Breast epithelium (tissue), 4 donors: ENCODE measurements around the gene GRIK5. TPM values are rescaled to one million over a fixed set of nuclear protein-coding genes. Genes with fewer than 3 reads are reported as not detected.

Experiments used
- DNase-seq, 2 donors: peaks; one replicate each; pipeline ENCODE4 v3.0.0-alpha.2; 2019; ENCODE audit warnings: low spot score in 2 of 2
- H3K27ac ChIP-seq, 2 donors: fragments of 200-600 bp; sonication (generic) in 1 of 2; one replicate each; pipeline ENCODE4 v1.5.1; 2016 to 2019; ENCODE audit warnings: mild to moderate bottlenecking in 1 of 2
- H3K27me3 ChIP-seq, 2 donors: fragments of 200-600 bp; sonication (generic) in 1 of 2; one replicate each; pipeline versions ENCODE4 v1.5.1 to v1.6.0; 2017 to 2019; ENCODE audit warnings: control low read depth in 1 of 2, mild to moderate bottlenecking in 1 of 2
- H3K36me3 ChIP-seq: fragments of 200-600 bp; one replicate; pipeline ENCODE4 v1.5.1; 2019
- H3K4me1 ChIP-seq, 2 donors: fragments of 200-600 bp; sonication (generic); one replicate each; pipeline ENCODE4 v1.5.1; 2016 to 2019; ENCODE audit warnings: control low read depth in 1 of 2
- H3K4me3 ChIP-seq, 3 donors: fragments of 200-600 bp; sonication (generic); 1 replicate in 2 of 3; 2 replicates in 1 of 3; pipeline ENCODE4 v1.5.1; 2016 to 2019; ENCODE audit warnings: mild to moderate bottlenecking in 3 of 3, moderate library complexity in 2 of 3
- H3K9me3 ChIP-seq, 2 donors: fragments of 200-600 bp; sonication (generic) in 1 of 2; one replicate each; pipeline ENCODE4 v1.5.1; 2016 to 2019; ENCODE audit warnings: control low read depth in 1 of 2
- CTCF ChIP-seq, 3 donors: fragments of 450-650 bp; IDR thresholded peaks; one replicate each; pipeline ENCODE4 v1.5.1; 2016 to 2017; ENCODE audit warnings: antibody characterized with exemption in 3 of 3, mild to moderate bottlenecking in 3 of 3, moderate library complexity in 3 of 3
- POLR2A ChIP-seq: fragments of 450-650 bp; IDR thresholded peaks from one replicate; pipeline ENCODE4 v1.6.1; 2016; ENCODE audit warnings: antibody characterized with exemption, mild to moderate bottlenecking, moderate library complexity
- POLR2AphosphoS5 ChIP-seq, 3 donors: sonication (generic); formaldehyde crosslinking; IDR thresholded peaks; one replicate each; pipeline ENCODE4 v1.6.1; 2017; ENCODE audit warnings: antibody characterized with exemption in 3 of 3
- intact Hi-C: fragments of 100-400 bp; cut with DNase I; formaldehyde crosslinking; loops from one replicate; pipeline ENCODE4 v1.15.1; 2023; ENCODE audit warnings: low total_unique reads
- total RNA-seq, 3 donors: library from RNA; depleted of rRNA; stranded (reverse); fragments of >200 nt; gene quantifications; one replicate each; pipeline ENCODE4 v1.1.0, GENCODE V29; 2016

Gene GRIK5
- total RNA-seq, 3 donors from 2014 or later = 1.6 to 1.9 TPM; not detected in 1

- no peak for DNase-seq
- no peak overlapping the region for H3K27ac ChIP-seq
These were observed 81.1 kb downstream of the GRIK5 start for GRCh38 chr19:41988947-41989346.

GRCh38 chr19:41987141-41987860 lies 82.7 kb downstream of the GRIK5 start:
- intact Hi-C loops = no loop called here
- no peak overlapping the region for H3K27ac ChIP-seq
- no peak overlapping the region for H3K4me3 ChIP-seq
- peaks cover 3 to 24% of the 10 kb centered on the region in 2 donors for H3K27me3 ChIP-seq
- TF ChIP-seq CTCF (IDR thresholded peaks at IDR 0.05) (no peak), POLR2A (no peak), POLR2AphosphoS5 (IDR thresholded peaks at IDR 0.05) (no peak)
- no peaks in the 10 kb centered on the region for H3K36me3 ChIP-seq
- no peaks in the 10 kb centered on the region for H3K4me1 ChIP-seq
- no peaks in the 10 kb centered on the region for H3K9me3 ChIP-seq
- DNase-seq = no peak

More at GRCh38 chr19:41988947-41989346, 81.1 kb downstream of the GRIK5 start:
- H3K9me3 ChIP-seq = no peaks in the 10 kb centered on the region
- intact Hi-C loops = no loop called here
- TF ChIP-seq POLR2A (no peak), POLR2AphosphoS5 (IDR thresholded peaks at IDR 0.05) (no peak), CTCF (IDR thresholded peaks at IDR 0.05) (no peak)
- no peaks in the 10 kb centered on the region for H3K4me1 ChIP-seq
- H3K27me3 ChIP-seq = peaks cover 6 to 39% of the 10 kb centered on the region in 2 donors
- no peak overlapping the region for H3K4me3 ChIP-seq
- no peaks in the 10 kb centered on the region for H3K36me3 ChIP-seq

GRCh38 chr19:41984961-41985360 lies 85.0 kb downstream of the GRIK5 start:
- intact Hi-C loops = no loop called here
- no peak for TF ChIP-seq CTCF (IDR thresholded peaks at IDR 0.05)
- no peak for TF ChIP-seq POLR2AphosphoS5 (IDR thresholded peaks at IDR 0.05)
- TF ChIP-seq POLR2A = no peak
- H3K4me1 ChIP-seq = no peaks in the 10 kb centered on the region
- DNase-seq = no peak
- H3K36me3 ChIP-seq = no peaks in the 10 kb centered on the region
- H3K9me3 ChIP-seq = no peaks in the 10 kb centered on the region
- peaks cover 0 to 6% of the 10 kb centered on the region in 2 donors for H3K27me3 ChIP-seq
- no peak overlapping the region for H3K4me3 ChIP-seq
- no peak overlapping the region for H3K27ac ChIP-seq

- Histone ChIP-seq H3K27ac (no peak overlapping the region), H3K4me3 (no peak overlapping the region), H3K4me1 (no peaks in the 10 kb centered on the region), H3K36me3 (no peaks in the 10 kb centered on the region), H3K27me3 (no peaks in the 10 kb centered on the region), H3K9me3 (no peaks in the 10 kb centered on the region)
- DNase-seq = no peak
- intact Hi-C loops = no loop called here
- TF ChIP-seq POLR2AphosphoS5 (IDR thresholded peaks at IDR 0.05) = no peak
- no peak for TF ChIP-seq POLR2A
- TF ChIP-seq CTCF (IDR thresholded peaks at IDR 0.05) = no peak
These were observed 88.3 kb downstream of the GRIK5 start for GRCh38 chr19:41981724-41982123.

GRCh38 chr19:41978470-41978869 lies 91.5 kb downstream of the GRIK5 start:
- no peaks in the 10 kb centered on the region for H3K9me3 ChIP-seq
- no peak for TF ChIP-seq POLR2A
- no peak for TF ChIP-seq POLR2AphosphoS5 (IDR thresholded peaks at IDR 0.05)
- no peak for TF ChIP-seq CTCF (IDR thresholded peaks at IDR 0.05)
- H3K4me3 ChIP-seq = no peak overlapping the region
- no peaks in the 10 kb centered on the region for H3K4me1 ChIP-seq
- intact Hi-C loops = no loop called here
- H3K36me3 ChIP-seq = no peaks in the 10 kb centered on the region
- no peak overlapping the region for H3K27ac ChIP-seq
- no peaks in the 10 kb centered on the region for H3K27me3 ChIP-seq
- DNase-seq = no peak
